NCI-H2107 (cell line): ENCODE measurements around the gene ANKRD33B.
"Not testable (repeated sequence)": the region's sequence is repeated elsewhere in the genome, so short reads cannot be mapped to it uniquely, and the experiment has no call there.

Experiments
- DNase-seq: peaks from one replicate; lab custom pipeline; 2025; lab: John Stamatoyannopoulos, UW

Gene ANKRD33B

DNA sequence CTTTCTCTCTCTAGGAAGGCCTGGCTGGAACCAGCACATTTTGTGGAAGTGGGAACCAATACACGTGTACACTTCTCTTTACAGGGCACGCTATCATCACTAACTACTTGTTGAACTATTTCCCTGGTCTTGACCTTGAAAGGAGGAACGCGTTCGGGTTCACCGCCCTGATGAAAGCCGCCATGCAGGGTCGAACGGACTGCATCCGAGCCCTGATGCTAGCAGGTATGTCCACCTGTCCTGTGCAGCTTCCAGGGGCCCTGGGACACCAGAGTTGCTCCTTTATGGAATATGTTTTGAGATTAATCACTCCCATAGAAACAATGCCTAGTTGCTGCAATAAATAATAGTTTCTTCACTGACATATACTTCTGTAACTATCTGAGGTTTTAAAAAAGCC lies 74.1 kb downstream of the ANKRD33B start:
- no peak for DNase-seq

- DNase-seq, result not testable (repeated sequence)
Measured at GRCh38 chr5:10638723-10639122, 74.9 kb downstream of the ANKRD33B start.

GRCh38 chr5:10639846-10640368 lies 76.0 kb downstream of the ANKRD33B start:
- no peak for DNase-seq

DNA sequence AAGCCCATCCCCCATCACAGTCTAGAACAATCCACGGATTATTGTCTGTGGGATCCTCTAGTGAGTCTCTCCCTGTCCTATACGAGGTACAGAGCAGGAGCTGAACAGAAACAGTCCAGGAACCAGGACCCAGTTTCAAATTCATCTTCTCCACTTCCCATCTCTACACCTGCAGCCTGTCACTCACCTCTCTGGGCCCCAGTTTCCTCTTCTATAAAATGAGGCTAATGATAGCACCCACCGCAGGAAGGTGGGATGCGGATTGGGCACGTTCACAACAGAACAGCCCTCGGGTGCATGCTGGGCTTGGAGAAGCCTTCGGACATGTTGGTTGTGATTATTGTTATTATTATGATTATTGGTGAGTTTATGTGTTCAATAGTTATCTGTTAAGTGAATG lies 78.5 kb downstream of the ANKRD33B start:
- no peak for DNase-seq

DNA sequence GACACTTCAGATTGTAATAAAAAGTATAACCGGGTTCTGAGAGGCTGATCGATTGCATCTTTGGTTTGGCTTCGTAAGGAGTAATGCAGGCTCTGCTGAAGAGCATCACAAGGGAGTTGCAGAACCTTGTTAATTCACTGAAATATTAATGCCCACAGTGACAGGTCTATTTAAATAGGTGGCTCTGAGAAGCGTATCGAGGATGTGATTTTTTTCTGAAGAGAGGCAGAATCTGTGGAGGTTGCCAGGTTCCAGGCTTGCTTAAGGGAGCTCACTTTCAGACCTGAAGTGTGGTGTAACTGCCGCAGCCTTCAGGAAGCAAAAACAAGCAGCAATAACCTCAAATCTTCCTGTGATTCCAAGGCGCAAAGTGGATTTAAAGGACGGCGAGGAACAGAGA lies 80.3 kb downstream of the ANKRD33B start:
- DNase-seq, result no peak

DNA sequence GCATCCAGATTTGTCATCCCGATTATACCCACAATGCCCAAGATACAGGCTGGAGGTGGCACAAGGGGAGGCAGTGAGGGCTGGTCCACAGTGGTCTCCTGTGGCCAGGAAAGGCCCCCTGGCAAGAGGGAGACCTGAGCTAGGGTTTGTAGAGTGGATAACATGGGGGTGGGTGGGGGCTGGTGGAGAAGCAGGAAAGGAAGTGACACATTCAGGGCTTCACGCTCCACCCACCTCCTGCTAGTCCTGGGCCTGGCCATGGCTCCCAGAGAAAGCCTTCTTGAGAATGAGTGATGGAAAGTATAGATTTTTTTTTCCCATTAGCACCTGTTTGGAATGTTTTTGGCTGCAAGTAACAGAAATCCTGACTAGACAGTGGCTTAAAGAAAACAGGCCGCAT lies 81.3 kb downstream of the ANKRD33B start:
- no peak for DNase-seq

- no peak for DNase-seq
Measured at GRCh38 chr5:10645671-10646070, 81.8 kb downstream of the ANKRD33B start.

DNA sequence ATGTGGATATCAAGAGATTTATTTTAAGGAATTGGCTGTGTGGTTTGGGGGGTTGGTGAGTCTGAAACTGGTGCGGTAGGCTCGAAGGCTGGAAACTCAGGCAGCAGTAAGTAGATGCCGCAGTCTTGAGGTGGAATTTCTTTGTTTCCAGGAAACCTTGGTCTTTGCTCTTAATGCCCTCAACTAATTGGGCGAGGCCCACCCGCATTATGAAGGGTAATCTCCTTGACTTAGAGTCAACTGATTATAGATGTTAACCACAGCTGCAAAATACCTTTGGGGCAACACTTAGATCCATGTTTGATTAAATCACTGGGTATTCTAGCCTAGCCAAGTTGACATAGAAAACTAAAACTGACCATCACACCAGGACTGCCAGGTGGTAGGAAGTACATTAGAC lies 83.8 kb downstream of the ANKRD33B start:
- no peak for DNase-seq

DNA sequence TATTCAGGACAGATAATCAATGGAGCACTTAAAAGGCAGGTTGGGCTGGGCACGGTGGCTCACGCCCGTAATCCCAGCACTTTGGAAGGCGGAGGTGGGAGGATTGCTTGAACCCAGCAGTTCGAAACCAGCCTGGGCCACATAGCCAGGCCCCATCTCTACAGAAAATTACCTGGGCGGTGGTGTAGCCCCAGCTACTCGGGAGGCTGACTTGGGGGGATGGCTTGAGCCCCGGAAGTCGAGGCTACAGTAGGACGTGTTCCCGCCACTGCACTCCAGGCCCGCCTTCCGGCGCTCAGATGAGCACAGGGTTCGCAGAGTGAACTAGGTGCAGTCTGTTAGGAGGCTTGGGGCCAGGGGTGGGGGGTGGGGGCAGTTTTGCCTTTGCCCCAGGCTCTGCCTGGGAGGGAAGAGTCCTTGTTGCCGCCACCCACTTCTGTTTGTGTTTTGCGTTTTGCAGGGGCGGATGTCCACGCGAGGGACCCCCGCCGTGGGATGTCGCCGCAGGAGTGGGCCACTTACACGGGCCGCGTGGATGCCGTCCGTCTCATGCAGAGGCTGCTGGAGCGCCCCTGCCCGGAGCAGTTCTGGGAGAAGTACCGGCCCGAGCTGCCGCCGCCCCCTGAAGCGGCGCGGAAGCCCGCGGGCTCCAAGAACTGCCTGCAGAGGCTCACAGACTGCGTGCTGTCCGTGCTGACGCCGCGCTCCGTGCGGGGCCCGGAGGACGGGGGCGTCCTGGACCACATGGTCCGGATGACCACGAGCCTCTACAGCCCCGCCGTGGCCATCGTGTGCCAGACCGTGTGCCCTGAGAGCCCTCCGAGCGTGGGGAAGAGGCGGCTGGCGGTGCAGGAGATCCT lies 85.2 kb downstream of the ANKRD33B start:
- DNase-seq, result no peak

GRCh38 chr5:10649666-10650380 lies 86.0 kb downstream of the ANKRD33B start:
- no peak for DNase-seq

DNA sequence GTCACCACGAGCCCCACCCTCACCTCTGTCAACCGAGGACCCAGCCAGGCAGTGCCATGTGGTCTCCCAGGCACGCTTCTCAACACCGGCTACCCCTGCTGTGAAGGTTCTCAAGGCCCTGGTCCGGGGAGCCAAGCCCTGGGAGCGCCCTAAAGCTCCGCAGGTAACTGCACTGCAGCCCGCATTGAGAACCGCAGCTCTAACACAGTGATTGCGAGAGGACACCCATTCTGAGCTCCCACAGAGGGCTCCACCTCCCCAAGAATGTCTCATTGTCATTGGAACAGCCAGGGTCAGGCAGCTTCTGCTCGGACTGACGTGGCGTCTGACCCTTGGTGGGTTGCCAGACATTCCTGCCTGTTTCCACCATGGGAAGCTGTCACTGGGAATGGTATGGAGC lies 88.3 kb downstream of the ANKRD33B start:
- no peak for DNase-seq

GRCh38 chr5:10652606-10653005 lies 88.7 kb downstream of the ANKRD33B start:
- DNase-seq, result no peak

GRCh38 chr5:10653043-10653442 lies 89.2 kb downstream of the ANKRD33B start:
- no peak for DNase-seq

DNA sequence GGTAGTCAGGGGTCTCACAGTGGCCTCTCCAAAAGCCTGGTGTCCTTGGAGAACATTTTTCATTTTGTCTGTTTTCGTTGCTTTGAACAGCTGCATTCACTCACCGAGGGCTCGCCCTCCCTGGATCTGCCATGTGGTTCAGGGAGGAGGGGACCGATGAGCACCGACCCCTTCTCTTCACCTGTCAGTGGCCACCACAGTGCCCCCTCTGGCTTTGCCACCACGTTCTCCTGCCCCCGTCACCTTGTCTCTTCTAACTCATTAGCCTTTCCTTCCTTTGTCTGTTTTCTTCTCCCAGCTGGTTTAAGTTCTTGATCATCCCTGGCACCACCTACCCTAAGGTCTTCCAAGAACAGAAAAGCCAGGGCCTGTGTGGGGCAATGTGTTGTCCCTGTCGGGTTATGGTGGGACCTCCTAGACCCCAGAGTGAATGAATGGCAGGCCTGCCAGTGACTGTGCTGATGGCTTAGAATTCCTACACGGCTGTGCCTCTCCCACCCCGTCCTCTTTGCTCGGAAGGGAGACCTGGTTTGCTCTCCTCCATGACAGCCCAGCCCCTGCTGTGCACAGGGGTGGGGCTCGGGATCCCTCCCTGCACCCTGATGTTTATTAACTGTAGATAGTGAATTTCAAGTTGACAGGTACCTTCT lies 90.0 kb downstream of the ANKRD33B start:
- no peak for DNase-seq

- DNase-seq, result no peak
Measured at GRCh38 chr5:10654566-10654965, 90.7 kb downstream of the ANKRD33B start.

DNA sequence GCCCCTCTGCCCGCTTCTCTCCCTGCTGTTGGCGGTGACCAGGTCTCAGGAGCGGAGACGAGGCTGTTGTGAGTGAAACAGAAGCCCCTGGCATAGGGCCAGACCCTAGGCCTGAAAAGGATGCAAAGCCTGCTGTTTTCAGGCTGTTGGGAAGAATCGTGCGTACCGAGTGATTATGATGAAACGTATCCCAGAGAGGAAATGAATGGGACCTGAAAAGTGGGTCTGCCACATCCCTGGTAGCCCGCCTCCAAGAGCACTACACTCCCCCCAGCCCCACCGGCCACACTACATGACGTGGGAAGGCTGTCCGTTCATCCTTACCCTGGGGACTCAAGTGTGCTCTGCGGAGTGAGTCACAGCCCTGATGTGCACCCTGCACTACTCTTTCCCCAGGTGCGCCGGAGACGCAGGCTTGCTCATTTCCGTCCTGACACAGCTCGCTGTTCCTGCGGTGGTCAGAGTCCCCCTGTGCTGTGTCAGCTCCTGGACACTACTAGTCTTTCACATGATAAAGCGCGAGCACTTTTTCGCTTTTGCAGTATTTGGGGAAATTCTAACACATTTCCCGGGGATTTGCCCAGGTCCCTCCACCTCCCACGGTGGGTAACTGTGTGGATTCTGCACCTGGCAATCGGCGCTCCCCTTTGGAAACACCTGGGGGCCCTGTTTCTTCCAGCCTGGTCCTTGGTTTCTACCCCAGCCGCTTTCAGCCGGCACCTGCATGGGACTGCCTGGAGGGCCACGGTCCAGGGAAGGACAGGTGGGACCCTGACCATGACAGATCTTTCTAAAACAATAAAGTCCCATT lies 91.5 kb downstream of the ANKRD33B start:
- DNase-seq, result no peak

- DNase-seq, result no peak
Measured at GRCh38 chr5:10655972-10656830, 92.3 kb downstream of the ANKRD33B start.

GRCh38 chr5:10658265-10658664 lies 94.4 kb downstream of the ANKRD33B start:
- DNase-seq, result no peak

DNA sequence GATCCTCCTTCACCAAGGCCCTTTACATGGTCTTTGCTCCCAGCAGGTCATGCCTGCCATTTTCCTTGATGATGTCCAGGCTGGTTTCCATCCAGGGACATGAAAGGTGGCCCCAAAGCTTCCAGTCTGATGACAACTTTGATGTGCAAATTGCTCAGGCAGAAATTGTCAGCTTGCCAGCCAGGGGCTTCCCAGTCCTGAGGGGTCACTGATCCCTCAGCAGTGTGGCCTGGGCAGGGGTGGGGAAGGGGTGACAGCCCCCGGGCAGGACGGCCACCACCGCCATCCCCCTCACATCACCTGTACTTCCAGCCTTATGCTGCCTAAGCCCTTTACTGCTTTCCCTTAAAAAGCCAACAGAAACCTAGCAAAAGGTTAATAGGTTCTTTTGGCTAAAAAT lies 96.3 kb downstream of the ANKRD33B start:
- DNase-seq, result no peak

DNA sequence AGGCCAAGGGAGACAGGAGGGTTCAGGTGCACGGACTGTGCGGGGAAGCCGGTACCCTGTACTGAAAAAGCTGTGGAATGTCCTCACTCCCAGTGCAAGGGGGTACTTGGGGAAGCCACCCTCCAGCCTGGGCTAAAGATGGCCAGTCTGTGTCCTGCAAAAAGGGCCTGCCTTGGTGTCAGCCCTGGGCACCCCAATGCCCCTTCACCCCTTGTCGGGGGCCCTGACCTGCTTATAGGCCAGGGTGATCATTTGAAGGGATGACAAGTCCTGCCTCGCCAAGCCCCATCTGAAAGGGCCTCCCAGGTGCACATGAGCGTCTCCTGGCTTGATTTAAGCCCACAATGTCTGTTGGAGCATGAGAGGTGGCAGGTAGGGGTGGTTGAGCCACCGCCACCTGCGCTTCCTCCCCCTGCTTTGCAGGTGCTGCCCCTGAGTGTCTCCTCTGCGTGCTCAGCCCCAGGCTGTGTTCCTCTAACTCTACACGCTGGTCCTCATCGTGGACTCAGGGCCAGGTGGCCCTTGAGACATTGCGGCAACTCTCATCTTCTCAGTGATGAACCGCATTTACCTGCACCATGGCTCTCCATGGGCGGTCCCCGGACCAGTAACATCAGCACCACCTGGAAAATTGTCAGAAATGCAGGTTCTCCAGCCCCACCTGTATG lies 97.0 kb downstream of the ANKRD33B start:
- DNase-seq, result no peak
